K562 (cell line): ENCODE results near the gene VPS13D. TPM values are rescaled to one million over a fixed set of nuclear protein-coding genes. Genes with fewer than 3 reads are reported as not detected.

ENCODE experiments used
- ATAC-seq: fragments of 200-7000 bp; cut with Tn5 transposase; 3 replicates; pipeline ENCODE4 v1.9.1; 2020; ENCODE audit warnings: moderate library complexity
- BruUV-seq: library from RNA; stranded (reverse); fragments of 400-500 nt; replicated peaks from 2 replicates; lab custom pipeline; 2021; lab: Mats Ljungman, UMichigan
- CTCF ChIA-PET: fragments of 300-600 bp; formaldehyde crosslinking; extraction: SDS; loops from one replicate; lab custom pipeline; 2021; ENCODE audit warnings: low intra/inter-chr PET ratio; lab: Yijun Ruan, JAX
- POLR2A ChIA-PET: fragments of 300-600, 350-650 bp; sonication (Branson Sonifier 250); formaldehyde crosslinking; extraction: SDS; loops from one replicate; lab custom pipeline; 2021; ENCODE audit warnings: antibody characterized with exemption, inconsistent platforms; lab: Yijun Ruan, JAX
- DNase-seq, 4 experiments: peaks; one replicate each; pipeline versions ENCODE4 v3.0.0 to v3.0.0-alpha.2; 2011 to 2018; ENCODE audit warnings: low spot score in 3 of 4, mixed read lengths in 3 of 4; ENCODE audit errors: extremely low read depth in 1 of 4
- FAIRE-seq: peaks from 2 replicates; lab custom pipeline; 2011; peaks lifted over from hg19 to GRCh38; lab: Jason Lieb, UNC
- H2AFZ ChIP-seq: 2 replicates; pipeline ENCODE4 v1.6.0; 2011; ENCODE audit warnings: low read depth, low read length, control low read depth, inconsistent platforms
- H3K27ac ChIP-seq: fragments of 200-600 bp; 3 replicates; pipeline ENCODE4 v1.8.0; 2011; ENCODE audit warnings: low read depth, mild to moderate bottlenecking, control low read depth, inconsistent platforms, low read length, moderate library complexity, mixed read lengths; ENCODE audit errors: extremely low read depth
- H3K27me3 ChIP-seq, 2 experiments: fragments of 300-600 bp in 1 of 2; 2 replicates in 1 of 2; 3 replicates in 1 of 2; pipeline versions ENCODE4 v1.6.0 to v1.8.0; 2011; ENCODE audit warnings: inconsistent platforms in 2 of 2, low read length in 2 of 2, mild to moderate bottlenecking in 1 of 2, mixed read lengths in 1 of 2, moderate library complexity in 1 of 2; ENCODE audit not compliant: control insufficient read depth in 2 of 2, insufficient read depth in 2 of 2
- H3K36me3 ChIP-seq: fragments of 300-600 bp; 3 replicates; pipeline ENCODE4 v1.8.0; 2011; ENCODE audit warnings: mild to moderate bottlenecking, low read length, inconsistent platforms; ENCODE audit not compliant: control insufficient read depth, insufficient read depth
- H3K4me1 ChIP-seq, 2 experiments: fragments of 200-600 bp in 1 of 2; replicated peaks in 1 of 2; 2 replicates in 1 of 2; 3 replicates in 1 of 2; pipeline versions ENCODE4 v1.5.1 to v1.8.0; 2011; ENCODE audit warnings: inconsistent platforms in 2 of 2, low read length in 2 of 2, mild to moderate bottlenecking in 1 of 2, mixed read lengths in 1 of 2, moderate library complexity in 1 of 2; ENCODE audit not compliant: control insufficient read depth in 2 of 2, insufficient read depth in 2 of 2
- H3K4me2 ChIP-seq: 2 replicates; pipeline ENCODE4 v1.6.1; 2011; ENCODE audit warnings: low read length, control low read depth, inconsistent platforms, mixed read lengths; ENCODE audit not compliant: insufficient read depth
- H3K4me3 ChIP-seq: fragments of 200-600 bp; sonication (generic), shearing (Covaris generic); 2 replicates; pipeline ENCODE4 v1.5.1; 2016; ENCODE audit warnings: control low read depth, inconsistent platforms
- H3K79me2 ChIP-seq: fragments of 200-600 bp; 3 replicates; pipeline ENCODE4 v1.8.0; 2011; ENCODE audit warnings: low read length, inconsistent platforms; ENCODE audit not compliant: control insufficient read depth, insufficient read depth
- H3K9ac ChIP-seq, 2 experiments: 2 replicates each; pipeline versions ENCODE4 v1.6.0 to v1.6.1; 2011; ENCODE audit warnings: low read depth in 2 of 2, low read length in 2 of 2, control low read depth in 1 of 2, inconsistent platforms in 1 of 2, mild to moderate bottlenecking in 1 of 2, mixed read lengths in 1 of 2; ENCODE audit not compliant: insufficient read depth in 1 of 2
- H3K9me1 ChIP-seq: one replicate; pipeline ENCODE4 v1.6.0; 2011; ENCODE audit warnings: inconsistent platforms, mild to moderate bottlenecking, low read length, moderate library complexity; ENCODE audit not compliant: control insufficient read depth, insufficient read depth
- H3K9me3 ChIP-seq: replicated peaks from 2 replicates; pipeline ENCODE4 v1.5.1; 2011; ENCODE audit warnings: low read depth, low read length, inconsistent platforms; ENCODE audit not compliant: control insufficient read depth, insufficient read depth
- H4K20me1 ChIP-seq: replicated peaks from 2 replicates; pipeline ENCODE4 v1.6.1; 2011; ENCODE audit warnings: low read length, inconsistent platforms, mixed read lengths; ENCODE audit not compliant: control insufficient read depth, insufficient read depth
- KAT2B ChIP-seq: IDR thresholded peaks from one replicate; pipeline ENCODE4 v1.6.1; 2012; ENCODE audit warnings: low read depth, mild to moderate bottlenecking, control low read depth, inconsistent platforms, low read length, moderate library complexity
- MTA1 ChIP-seq: fragments of 450-650 bp; IDR thresholded peaks from 2 replicates; pipeline ENCODE4 v1.6.1; 2017; ENCODE audit warnings: borderline replicate concordance
- POLR3A ChIP-seq: IDR thresholded peaks from 2 replicates; pipeline ENCODE4 v1.6.1; 2011; ENCODE audit warnings: borderline replicate concordance, mild to moderate bottlenecking, moderate library complexity; ENCODE audit not compliant: insufficient read length, insufficient read depth; ENCODE audit errors: extremely low read depth
- SAFB ChIP-seq: fragments of 200-400 bp; formaldehyde crosslinking; IDR thresholded peaks from 2 replicates; pipeline ENCODE4 v1.6.1; 2017; ENCODE audit warnings: low read depth, low read length, borderline replicate concordance
- TAL1 ChIP-seq: fragments of 450-650 bp; IDR thresholded peaks from 2 replicates; pipeline ENCODE4 v1.6.1; 2016; ENCODE audit warnings: mild to moderate bottlenecking
- ZNF384 ChIP-seq: IDR thresholded peaks from 2 replicates; pipeline ENCODE4 v1.6.1; 2012; ENCODE audit warnings: low read depth, low read length, improper control_type of control experiment
- ZSCAN29 ChIP-seq: fragments of 450-650 bp; IDR thresholded peaks from 2 replicates; pipeline ENCODE4 v1.6.1; 2017
- WGBS: fragments of 100-300 bp; shearing (Covaris generic); methylation state at CpG from one replicate; pipeline ENCODE4 v1.1.6; 2016; ENCODE audit warnings: low coverage, mixed read lengths; ENCODE audit not compliant: insufficient coverage; ENCODE audit errors: missing lambda C conversion rate; 5-methylcytosine and 5-hydroxymethylcytosine counted together
- in situ Hi-C: fragments of 300-500 bp; cut with MboI; formaldehyde crosslinking; loops from 4 replicates; pipeline ENCODE4 v1.15.0; 2018; ENCODE audit warnings: inconsistent platforms, mixed read lengths
- intact Hi-C: fragments of 100-400 bp; cut with micrococcal nuclease; formaldehyde crosslinking; loops from 2 replicates; pipeline ENCODE4 v1.14.2; 2022
- polyA plus RNA-seq, 8 experiments: library from polyadenylated mRNA; depleted of rRNA in 4 of 8; stranded (reverse) in 5 of 8; unstranded in 3 of 8; fragments of >200 nt; fragmentation: Nextera tagmentation in 2 of 8; fragmentation: Illumina TruSeq in 1 of 8; extraction: Ambion mirVana in 2 of 8; extraction: Trizol in 1 of 8; gene quantifications; 2 replicates each; pipeline versions ENCODE4 v1.2.1 to v1.2.3, GENCODE V29; 2011 to 2014; ENCODE audit warnings: inconsistent platforms in 1 of 8, missing spikeins in 1 of 8
- total RNA-seq, 7 experiments: library from RNA; depleted of rRNA in 6 of 7; stranded (reverse); fragments of >200 nt in 6 of 7; fragmentation: Illumina TruSeq in 2 of 7; extraction: Trizol in 2 of 7; gene quantifications; 2 replicates each; pipeline versions ENCODE4 v1.2.1 to v1.2.3, GENCODE V29; 2011 to 2021; ENCODE audit warnings: low replicate concordance in 1 of 7
- TF ChIP-seq, protein P1 (sequence below): fragments of 250-450 bp; sonication (Bioruptor Pico); IDR thresholded peaks from 2 replicates; pipeline ENCODE4 v1.8.0; 2022; ENCODE audit warnings: moderate library complexity, mild to moderate bottlenecking, inconsistent platforms
- TF ChIP-seq, protein P2 (sequence below): sonication (generic); formaldehyde crosslinking; IDR thresholded peaks from 2 replicates; pipeline ENCODE4 v1.8.1; 2023; ENCODE audit warnings: mild to moderate bottlenecking, missing genetic modification reagents
- TF ChIP-seq, protein P3 (sequence below): fragments of 450-650 bp; formaldehyde crosslinking; IDR thresholded peaks from 2 replicates; pipeline ENCODE4 v1.4.0; 2020; ENCODE audit warnings: mild to moderate bottlenecking, moderate library complexity

Gene VPS13D
- total and polyA plus RNA-seq, 9 of the 15 experiments (the other 6 are each of a cell fraction or from before 2014, with no cell fraction given), result 6.1 to 51.5 (median 38.5) TPM

DNA sequence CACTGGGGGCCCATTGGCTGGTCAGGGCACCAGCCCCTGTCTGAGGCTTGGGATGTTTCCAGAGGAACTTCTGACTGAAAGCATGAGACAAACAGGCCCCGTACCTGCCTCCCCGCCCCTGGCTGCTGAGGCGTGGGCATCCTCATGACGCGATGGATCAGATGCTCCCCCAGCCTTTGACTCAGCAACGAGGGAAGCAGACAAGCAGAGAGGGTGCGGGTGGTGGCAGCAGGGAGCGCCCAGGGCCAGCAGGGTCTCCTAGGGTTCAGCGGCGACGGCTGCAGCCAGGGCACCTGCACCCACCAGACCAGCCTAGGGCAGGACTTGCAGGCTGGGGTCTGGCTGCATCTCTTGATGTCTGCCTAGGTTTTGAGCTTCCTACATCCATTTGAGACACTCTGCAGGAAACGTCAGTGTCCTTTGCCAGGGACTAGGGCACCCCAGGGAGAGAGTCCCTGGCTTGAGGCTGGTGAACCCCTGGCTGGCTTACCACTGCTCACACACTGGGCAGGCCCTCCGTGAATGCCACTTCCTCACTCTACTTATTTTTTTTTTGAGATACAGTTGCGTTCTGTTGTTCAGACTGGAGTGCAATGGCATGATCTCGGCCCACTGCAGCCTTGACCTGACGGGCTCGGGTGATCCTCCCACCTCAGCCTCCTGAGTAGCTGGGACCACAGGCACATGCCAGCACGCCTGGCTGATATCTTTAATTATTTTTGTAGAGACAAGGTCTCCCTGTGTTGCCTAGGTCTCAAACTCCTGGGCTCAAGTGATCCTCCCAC lies 324.9 kb downstream of the VPS13D start:
- Histone ChIP-seq H3K4me3 (no peak overlapping the region), H3K9me1 (no peaks in the 10 kb centered on the region), H3K79me2 (no peaks in the 10 kb centered on the region), H3K4me2 (no peak overlapping the region), H3K4me1 (peaks cover 12 to 51% of the 10 kb centered on the region in 2 experiments; a peak in 4 of 5 replicates), H3K27ac (no peak overlapping the region), H3K27me3 (no peaks in the 10 kb centered on the region), H3K9ac (no peak overlapping the region; a peak in 1 of 4 replicates), H4K20me1 (no peaks in the 10 kb centered on the region), H2AFZ (no peak overlapping the region), H3K9me3 (no peaks in the 10 kb centered on the region), H3K36me3 (no peaks in the 10 kb centered on the region)
- BruUV-seq, result no TSS peak
- intact Hi-C loops, result no loop called here
- TF ChIP-seq, protein P1, sequence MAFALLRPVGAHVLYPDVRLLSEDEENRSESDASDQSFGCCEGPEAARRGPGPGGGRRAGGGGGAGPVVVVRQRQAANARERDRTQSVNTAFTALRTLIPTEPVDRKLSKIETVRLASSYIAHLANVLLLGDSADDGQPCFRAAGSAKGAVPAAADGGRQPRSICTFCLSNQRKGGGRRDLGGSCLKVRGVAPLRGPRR (CRISPR knock-in tag), result no peak
- TF ChIP-seq KAT2B (no peak), SAFB (no peak), MTA1 (no peak), ZSCAN29 (no peak), TAL1 (no peak), ZNF384 (no peak), POLR3A (no peak)
- TF ChIP-seq, protein P2, sequence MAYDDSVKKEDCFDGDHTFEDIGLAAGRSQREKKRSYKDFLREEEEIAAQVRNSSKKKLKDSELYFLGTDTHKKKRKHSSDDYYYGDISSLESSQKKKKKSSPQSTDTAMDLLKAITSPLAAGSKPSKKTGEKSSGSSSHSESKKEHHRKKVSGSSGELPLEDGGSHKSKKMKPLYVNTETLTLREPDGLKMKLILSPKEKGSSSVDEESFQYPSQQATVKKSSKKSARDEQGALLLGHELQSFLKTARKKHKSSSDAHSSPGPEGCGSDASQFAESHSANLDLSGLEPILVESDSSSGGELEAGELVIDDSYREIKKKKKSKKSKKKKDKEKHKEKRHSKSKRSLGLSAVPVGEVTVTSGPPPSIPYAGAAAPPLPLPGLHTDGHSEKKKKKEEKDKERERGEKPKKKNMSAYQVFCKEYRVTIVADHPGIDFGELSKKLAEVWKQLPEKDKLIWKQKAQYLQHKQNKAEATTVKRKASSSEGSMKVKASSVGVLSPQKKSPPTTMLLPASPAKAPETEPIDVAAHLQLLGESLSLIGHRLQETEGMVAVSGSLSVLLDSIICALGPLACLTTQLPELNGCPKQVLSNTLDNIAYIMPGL (CRISPR knock-in tag), result no peak
- TF ChIP-seq, protein P3, sequence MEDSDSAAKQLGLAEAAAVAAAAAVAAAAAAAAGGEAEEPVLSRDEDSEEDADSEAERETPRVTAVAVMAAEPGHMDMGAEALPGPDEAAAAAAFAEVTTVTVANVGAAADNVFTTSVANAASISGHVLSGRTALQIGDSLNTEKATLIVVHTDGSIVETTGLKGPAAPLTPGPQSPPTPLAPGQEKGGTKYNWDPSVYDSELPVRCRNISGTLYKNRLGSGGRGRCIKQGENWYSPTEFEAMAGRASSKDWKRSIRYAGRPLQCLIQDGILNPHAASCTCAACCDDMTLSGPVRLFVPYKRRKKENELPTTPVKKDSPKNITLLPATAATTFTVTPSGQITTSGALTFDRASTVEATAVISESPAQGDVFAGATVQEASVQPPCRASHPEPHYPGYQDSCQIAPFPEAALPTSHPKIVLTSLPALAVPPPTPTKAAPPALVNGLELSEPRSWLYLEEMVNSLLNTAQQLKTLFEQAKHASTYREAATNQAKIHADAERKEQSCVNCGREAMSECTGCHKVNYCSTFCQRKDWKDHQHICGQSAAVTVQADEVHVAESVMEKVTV (CRISPR knock-in tag), result no peak
- CTCF ChIA-PET, result no interaction called here
- 85% methylated on average over 18 of the region's 18 CpGs for WGBS
- POLR2A ChIA-PET, result no interaction called here
- in situ Hi-C loops, result no loop called here
- ATAC-seq (no peak), DNase-seq (no peak), FAIRE-seq (no peak)
